Activated CD4-positive, CD25-positive, alpha-beta regulatory T cell treated with anti-CD3 and anti-CD28 coated beads, Interleukin-2, amount 50 U/mL, for 16 hours (primary cell): Measurements from ENCODE around the gene LRRC46.

Experiments used
- DNase-seq: peaks from one replicate; pipeline ENCODE4 v3.0.0-alpha.2; 2020; ENCODE audit warnings: low read depth, low spot score

The LRRC46 gene

GRCh38 chr17:47851764-47852112 lies 20.3 kb downstream of the LRRC46 start:
- DNase-seq: no peak

GRCh38 chr17:47852113-47852949 lies 20.9 kb downstream of the LRRC46 start:
- no peak for DNase-seq

GRCh38 chr17:47853616-47854015 lies 22.1 kb downstream of the LRRC46 start:
- no peak for DNase-seq

GRCh38 chr17:47855737-47856136 lies 24.3 kb downstream of the LRRC46 start:
- DNase-seq: no peak

GRCh38 chr17:47856830-47857229 lies 25.4 kb downstream of the LRRC46 start:
- DNase-seq: no peak

- no peak for DNase-seq
These were observed 26.3 kb downstream of the LRRC46 start for GRCh38 chr17:47857551-47858455.

GRCh38 chr17:47860386-47860785 lies 28.9 kb downstream of the LRRC46 start:
- DNase-seq: no peak

- no peak for DNase-seq
These were observed 31.4 kb downstream of the LRRC46 start for GRCh38 chr17:47862621-47863440.

GRCh38 chr17:47864791-47865216 lies 33.3 kb downstream of the LRRC46 start:
- DNase-seq: no peak

GRCh38 chr17:47866941-47867340 lies 35.5 kb downstream of the LRRC46 start:
- DNase-seq: no peak

GRCh38 chr17:47867813-47868533 lies 36.5 kb downstream of the LRRC46 start:
- DNase-seq: no peak

- no peak for DNase-seq
These were observed 37.6 kb downstream of the LRRC46 start for GRCh38 chr17:47869114-47869513.

- no peak for DNase-seq
These were observed 38.6 kb downstream of the LRRC46 start for GRCh38 chr17:47870056-47870455.

- DNase-seq: no peak
These were observed 39.6 kb downstream of the LRRC46 start for GRCh38 chr17:47871048-47871447.

GRCh38 chr17:47872019-47872650 lies 40.7 kb downstream of the LRRC46 start:
- no peak for DNase-seq

GRCh38 chr17:47872651-47873161 lies 41.2 kb downstream of the LRRC46 start:
- no peak for DNase-seq

GRCh38 chr17:47873200-47874090 lies 42.0 kb downstream of the LRRC46 start:
- no peak for DNase-seq

- DNase-seq: no peak
These were observed 43.8 kb downstream of the LRRC46 start for GRCh38 chr17:47875011-47875985.
